HG03097 (cell line): Measurements from ENCODE around the gene RBM47.
"Not testable (repeated sequence)": the region's sequence is repeated elsewhere in the genome, so short reads cannot be mapped to it uniquely, and the experiment has no call there.

Source experiments
- ATAC-seq: cut with Tn5 transposase; IDR thresholded peaks from one replicate; pipeline ENCODE4 v1.9.1; 2021; ENCODE audit not compliant: unreplicated experiment, low FRiP score

RBM47 gene

DNA sequence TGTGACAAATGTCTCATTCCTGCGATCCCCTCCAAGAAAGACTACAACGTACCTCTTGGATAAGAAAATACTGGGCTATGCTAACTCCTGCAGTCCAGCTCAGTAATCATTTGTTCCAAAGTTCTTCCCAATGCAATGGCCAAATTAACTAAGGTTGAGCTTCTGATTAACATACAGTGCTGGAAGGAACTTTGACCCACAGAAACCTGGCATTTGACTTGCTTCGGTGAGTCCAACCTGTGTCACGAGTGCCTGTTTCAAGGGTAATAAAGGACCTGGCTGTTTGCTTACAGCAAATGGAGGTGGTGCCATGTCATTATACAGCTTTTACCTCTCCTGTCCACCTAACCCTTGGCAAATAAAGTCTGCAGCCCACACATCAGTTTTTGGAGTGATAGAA is 83.2 kb downstream of the RBM47 start:
- ATAC-seq = no peak

DNA sequence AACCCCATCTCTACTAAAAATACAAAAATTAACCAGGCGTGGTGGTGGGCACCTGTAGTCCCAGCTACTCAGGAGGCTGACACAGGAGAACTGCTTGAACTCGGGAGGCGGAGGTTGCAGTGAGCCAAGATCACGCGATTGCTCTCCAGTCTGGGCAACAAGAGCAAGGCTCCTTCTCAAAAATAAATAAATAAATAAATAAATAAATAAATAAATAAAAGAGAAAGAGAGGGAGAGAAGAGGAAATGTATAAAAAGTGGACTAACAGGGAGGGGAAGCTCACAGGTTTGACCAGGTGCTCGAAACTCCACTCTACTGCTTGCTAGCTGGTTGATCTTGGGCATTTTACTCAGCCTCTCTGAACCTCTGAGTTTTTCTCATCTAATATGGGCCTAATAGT is 84.2 kb downstream of the RBM47 start:
- not testable (repeated sequence) for ATAC-seq

DNA sequence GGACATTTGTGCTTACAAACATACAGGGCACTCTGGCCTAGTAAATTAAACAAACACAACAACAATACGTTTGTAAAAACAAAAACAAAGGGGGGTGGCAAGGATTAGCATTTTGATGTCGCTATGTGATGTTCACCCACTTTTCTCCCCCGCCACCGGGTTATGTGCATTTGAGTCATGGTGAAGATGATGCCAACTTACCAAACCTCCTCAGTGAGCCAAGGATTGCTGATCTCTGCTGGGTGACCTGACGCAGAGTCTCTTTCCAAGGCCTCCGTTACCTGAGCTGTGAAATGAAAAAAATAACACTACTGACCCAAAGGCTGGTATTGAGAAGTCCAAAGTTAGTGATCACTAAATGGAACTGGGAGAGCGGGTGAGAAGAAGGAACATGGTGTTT is 85.4 kb downstream of the RBM47 start:
- ATAC-seq = no peak

DNA sequence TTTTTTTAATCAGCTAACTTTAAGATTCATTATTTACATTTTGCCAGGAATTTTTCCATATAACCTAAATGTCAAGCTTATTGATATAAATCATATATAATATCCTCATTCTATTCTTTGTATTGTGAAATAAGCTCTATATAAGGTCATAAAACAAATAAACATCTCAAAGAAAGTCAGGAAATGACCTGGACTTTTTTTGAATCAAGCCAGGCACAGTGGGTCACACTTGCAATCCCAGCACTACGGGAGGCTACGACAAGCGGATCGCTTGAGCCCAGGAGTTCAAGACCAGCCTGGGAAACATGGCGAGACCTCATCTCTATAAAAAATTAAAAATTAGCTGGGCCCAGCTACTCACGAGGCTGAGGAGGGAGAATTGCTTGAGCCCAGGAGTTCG is 88.9 kb downstream of the RBM47 start:
- no peak for ATAC-seq

DNA sequence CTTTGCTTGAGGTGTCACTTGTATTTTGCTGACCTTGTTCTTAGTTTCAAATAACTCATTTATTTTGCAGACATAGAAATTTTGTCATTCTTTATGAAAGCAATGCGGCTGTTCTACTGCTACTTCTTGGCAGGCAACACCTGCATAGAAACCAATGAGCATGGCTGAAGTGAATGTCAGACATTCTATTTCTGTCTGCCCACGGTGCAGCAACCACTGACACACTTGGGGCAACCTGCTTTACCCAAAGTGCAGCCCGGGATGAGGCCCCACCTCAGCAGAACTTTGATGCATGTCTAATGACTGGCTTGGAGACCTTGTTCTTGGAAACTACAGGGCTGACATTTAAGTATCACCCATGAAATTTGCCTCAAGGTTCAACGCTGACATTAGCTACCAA is 93.6 kb downstream of the RBM47 start:
- ATAC-seq = no peak

DNA sequence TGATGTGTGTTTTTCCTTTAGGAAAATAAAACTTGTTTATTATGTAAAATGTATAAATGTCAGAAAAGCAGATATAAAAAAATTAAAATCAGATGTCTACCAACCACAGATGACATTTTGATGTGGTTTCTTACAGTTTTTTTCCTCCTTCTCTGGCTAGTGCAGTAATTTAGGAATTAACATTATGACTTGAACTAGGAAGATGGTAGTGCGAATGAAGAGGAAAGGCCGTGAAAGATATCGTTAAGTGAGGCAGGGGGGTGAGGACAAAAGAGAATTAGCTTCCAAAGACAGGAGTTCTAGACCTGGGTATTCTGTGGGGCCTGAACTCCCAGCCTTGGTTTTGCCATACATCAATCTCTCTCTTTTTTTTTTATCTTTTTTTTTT is 98.0 kb downstream of the RBM47 start:
- ATAC-seq = no peak

DNA sequence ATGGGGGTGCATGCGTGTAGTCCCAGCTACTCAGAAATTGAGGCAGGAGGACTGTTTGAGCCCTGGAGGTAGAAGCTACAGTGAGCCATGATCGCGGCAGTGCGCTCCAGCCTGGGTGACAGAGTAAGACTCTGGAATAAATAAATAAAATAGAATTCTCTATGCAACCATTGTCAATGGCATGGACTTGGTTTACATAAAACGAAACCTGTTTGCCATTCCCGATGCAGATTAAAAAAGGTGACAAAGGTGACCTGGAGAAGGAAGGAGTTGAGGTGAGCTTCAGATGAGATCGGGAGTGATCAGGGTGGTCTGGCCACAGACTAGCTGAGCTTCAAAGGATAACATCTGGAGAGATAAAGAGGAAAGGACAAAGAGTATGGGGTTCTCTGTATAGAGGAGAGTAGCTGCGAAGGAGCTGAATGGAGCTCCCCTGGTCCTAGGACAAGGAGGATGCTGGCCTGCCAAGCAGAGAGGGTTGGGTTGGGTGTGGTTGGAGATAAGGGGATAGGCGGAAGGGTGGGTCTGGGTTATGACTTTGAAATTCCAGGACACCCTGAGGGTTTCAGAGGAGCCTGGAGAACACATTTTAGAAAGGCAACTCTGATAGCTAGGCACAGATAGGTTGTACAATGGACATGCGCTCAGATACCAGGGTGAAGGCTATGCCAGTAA is 98.6 kb downstream of the RBM47 start:
- ATAC-seq = no peak

DNA sequence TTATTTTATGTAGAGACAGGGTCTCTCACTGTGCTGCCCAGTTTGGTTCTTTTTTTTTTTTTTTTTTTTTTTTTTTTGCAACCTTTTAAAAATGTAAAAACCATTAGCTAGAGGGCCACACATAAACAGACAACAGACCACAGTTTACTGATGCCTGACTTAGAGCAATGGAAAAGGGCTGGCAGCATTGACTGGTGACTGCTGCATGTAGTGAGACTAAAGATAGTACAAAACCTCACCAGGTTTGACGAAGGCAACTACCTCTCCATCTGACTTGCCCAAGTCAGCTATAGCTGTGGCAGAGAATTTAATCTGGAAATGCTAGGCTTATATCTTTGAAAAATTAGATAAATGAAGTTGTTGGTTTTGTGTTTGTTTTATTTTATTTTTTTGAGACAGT is 102.9 kb downstream of the RBM47 start:
- ATAC-seq = no peak

DNA sequence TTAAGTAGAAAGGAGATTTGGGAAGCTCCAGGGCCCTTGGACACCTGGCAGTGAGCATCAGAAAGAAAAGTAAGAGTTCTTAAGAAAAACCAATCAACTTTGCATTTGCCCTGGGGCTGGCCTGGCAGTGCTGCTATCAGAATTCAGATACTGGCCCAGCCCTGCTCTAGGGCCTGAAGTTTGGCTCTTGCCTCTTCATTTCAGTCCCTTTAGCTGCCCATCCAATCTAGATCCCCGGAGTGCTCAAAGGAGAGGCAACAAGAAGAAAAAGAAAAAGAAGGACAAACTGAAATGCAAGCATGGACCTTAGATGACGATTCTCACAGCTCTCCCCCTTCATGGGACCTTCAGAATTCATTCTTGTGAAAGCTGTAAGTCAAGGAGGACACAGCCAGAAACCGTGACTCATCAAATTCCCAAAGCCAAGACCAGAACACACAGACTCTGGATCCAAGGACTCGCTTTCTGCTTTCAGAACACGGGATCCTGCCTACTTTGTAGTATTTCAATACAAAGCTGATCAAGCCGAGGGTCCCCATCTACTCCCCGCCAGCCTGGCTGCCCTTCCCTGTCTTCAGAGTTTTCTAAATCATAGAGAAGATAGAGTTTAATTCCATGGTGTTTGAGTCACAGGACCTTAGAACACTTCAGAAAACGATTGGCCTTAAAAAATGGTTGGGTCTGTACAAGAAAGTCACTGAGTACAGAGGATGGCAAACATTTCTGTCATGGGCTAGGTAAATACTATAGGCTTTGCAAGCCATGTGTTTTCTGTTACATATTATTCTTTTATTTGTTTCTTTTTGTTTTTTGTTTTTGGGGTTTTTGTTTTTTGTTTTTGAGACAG is 103.7 kb downstream of the RBM47 start:
- ATAC-seq = no peak

DNA sequence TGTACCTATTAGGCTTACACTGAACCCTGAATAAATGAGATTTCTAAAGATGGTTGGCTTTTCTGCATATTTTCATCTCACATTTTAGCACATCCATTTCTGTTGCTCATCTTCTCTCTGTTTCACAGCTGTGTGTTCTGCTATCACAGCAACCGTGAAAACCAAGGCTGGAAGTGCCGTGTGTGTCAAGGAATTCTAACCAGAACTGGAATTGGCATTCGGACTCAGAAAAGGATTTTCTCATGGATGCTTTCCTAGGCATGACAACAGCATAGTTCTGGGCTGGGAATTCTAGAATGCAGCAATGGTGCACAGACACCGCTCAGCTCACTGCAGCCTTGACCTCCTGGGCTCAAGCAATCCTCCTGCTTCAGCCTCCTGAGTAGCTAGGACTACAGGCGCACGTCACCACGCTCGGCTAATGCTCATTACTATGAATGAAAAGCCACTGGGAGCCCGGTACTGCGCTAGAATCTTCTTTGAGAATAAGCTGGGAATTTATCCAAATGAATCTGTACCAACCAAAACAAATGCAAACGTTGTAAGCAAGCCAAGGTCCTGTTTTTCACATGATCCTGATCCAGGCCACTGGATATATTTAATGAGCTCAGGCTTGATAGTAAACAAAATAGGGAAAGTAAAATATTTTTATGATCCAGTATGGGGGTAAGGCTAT is 105.2 kb downstream of the RBM47 start:
- ATAC-seq = no peak

DNA sequence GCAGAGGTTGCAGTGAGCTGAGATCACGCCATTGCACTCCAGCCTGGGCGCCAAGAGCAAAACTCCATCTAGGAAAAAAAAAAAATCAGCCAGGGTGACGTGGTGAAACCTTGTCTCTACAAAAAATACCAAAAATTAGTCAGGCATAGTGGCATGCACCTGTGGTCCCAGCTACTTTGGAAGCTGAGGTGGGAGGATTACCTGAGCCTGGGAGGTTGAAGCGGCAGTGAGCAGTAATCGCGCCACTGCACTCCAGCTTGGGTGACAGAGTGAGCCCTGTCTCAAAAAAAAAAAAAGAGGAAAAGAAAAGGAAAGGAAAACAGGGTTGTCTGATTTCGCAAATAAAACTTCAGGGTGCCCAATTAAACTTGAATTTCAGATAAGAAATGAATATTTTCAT is 106.1 kb downstream of the RBM47 start:
- no peak for ATAC-seq

DNA sequence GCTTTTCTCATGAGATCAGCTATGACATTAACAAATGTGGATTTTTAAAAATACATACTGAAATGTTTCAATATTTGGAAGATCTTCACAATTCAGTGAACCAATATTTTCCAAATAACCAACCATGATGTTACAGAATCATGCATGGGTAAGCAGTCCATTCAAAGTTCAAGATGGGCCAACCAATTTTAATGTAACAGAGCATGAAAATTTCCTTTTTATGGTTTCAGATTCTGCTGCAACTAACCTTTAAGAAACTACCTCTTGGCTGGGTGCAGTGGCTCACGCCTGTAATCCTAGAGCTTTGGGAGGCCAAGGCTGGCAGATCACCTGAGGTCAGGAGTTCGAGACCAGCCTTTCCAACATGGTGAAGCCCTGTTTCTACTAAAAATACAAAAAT is 107.7 kb downstream of the RBM47 start:
- ATAC-seq = no peak

DNA sequence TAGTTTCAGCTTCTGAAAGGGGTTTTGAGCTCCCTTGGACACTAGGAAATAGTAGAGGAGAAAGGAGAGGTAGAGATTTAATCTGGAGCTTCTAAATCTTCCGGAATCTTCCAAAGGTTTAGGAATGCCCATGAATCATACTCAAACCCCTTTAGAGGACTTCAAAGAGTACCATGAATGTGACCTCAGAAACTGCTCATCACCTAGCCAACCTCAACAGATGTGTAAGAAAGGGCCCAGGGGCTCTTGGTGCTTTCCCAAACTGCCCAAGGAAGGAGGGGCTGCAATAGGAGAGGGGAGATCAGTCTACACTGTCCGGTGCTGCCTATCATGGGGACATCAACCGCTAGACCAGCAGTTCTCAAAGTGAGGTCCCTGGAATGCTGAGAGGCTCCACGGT is 109.1 kb downstream of the RBM47 start:
- no peak for ATAC-seq

DNA sequence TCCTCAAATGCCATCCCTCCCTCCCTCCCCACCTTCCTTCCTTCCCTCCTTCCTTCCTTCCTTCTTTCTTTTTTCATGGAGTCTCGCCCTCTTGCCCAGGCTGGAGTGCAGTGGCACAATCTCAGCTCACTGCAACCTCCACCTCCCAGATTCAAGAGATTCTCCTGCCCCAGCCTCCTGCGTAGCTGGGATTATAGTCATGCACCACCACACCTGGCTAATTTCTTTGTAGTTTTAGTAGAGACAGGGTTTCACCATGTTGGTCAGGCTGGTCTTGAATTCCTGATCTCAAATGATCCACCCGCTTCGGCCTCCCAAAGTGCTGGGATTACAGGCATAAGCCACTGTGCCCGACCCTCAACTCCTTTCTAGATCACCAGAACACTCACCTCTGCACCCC is 112.6 kb downstream of the RBM47 start:
- ATAC-seq = not testable (repeated sequence)

DNA sequence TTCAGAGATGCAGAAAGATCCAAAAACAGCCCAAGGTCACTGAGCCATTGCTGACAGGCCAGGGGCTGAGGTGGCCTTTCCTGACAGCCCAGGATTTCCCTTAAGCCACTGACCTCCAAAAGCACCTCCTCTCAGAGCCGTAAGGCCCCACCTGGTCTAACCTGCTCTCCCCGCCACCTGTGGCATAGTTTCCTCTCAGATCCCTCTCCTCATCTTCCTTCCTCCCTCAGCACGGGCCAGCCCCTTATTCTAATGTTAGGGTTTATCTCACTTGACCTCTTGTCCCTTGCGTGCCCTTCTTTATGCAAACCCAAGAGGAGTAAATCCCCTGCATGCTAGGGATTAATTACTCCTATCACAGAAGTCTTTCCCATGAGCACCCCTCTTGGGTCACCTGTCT is 113.0 kb downstream of the RBM47 start:
- no peak for ATAC-seq

DNA sequence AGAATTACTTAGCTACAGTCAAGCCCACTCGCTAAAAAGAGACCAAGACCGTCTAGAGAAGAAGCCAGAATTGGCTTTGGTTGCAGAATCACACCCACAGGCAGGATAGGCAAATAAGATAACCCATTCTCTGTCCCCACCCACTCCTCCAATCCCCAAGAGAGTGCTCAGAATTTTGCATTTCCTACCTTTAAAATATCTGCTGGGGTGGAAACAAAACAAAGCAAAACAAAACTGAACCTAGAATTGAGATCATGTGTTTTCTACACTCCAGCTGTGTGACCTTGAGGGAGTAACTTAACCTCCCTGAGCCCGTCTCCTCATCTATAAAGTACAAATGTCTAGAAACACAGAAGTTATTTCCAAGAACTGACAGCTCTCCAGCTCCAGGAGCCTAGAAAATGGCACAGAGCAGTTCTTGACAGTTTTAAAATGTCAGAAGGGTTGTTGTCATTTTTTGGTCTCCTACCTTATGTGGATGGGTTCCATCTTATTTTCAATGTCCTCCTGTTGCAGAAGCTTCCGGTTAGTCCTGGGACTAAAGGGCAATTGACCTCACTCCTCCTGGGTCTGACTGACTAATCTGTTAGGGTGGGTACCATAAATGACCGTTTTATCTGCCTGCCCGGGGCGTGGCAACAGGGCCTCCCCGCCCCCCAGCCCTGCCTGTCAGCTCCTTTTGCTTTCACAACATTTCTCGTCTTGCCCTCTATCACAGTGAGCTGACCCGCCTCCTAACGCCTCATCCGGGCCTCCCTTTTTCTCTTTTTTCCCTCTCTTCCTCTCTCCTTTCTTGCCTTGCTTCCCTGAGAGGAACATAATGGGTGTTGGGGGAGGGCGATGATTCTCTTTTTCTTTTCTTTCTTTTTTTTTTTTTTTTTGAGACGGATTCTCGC is 114.0 kb downstream of the RBM47 start:
- ATAC-seq = peak; percentile 72

DNA sequence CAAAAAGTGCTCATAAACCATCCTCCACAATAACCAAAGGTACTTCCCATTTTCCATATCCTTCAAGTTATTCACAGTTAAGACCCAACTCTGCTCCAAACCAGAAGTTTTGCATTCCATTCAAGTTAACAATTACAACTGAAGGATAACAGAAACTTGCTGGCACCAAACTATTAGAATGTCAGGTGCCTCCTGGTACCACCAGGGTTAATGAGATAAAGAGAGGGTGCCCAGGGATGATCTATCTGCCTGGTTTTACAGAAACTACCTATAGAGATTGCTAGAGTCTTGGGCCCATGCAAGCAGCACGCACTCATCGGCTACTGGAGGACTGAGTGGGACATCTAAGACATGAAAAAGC is 114.6 kb downstream of the RBM47 start:
- no peak for ATAC-seq

DNA sequence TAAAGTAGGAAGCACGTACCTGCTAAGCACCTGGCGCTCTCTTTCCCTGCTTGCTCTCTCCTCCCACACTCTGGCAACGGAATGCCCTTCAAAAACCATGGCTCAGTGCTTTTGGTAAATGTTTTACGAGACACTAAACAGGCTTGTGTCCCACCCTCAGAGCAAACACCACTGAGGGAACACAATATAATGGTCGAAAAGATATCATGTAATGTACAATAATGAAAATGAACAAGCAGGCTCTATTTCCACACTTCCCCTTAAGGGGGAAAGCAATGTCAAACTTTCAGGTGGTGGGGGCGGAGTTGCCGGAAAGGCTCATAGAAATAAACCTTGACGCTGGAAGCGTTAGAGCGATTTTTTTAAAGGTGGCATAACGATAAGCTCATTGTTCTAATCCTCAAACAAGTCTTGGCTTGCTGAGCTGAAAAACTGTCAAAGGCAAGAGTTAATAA is 115.1 kb downstream of the RBM47 start:
- ATAC-seq = no peak

DNA sequence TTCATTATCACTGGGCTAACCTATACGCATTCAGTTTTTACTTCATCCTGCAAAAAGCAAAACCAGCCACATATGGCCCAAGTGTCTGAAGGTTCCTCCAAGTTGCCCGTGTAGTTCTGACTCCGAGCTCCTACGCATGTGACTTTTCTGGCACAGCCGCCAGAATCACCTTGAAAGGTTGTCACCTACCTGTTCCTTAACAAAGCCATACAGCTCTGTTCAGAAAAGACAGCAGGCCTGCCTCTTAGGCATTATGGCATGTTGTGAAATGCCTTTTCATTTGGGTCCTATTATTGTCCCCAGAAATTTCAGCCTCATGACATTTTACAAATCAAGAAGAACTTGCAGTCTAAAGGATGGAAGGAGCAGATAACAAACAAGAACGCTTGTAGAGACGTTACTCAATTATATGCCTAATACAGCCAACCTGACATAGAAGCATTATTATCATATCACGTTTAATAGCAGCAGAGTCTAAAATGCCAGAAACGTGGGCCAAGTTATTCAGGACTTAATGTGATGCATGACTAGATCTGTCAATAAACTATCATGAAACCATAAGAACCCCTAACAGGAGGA is 118.5 kb downstream of the RBM47 start:
- ATAC-seq = no peak

DNA sequence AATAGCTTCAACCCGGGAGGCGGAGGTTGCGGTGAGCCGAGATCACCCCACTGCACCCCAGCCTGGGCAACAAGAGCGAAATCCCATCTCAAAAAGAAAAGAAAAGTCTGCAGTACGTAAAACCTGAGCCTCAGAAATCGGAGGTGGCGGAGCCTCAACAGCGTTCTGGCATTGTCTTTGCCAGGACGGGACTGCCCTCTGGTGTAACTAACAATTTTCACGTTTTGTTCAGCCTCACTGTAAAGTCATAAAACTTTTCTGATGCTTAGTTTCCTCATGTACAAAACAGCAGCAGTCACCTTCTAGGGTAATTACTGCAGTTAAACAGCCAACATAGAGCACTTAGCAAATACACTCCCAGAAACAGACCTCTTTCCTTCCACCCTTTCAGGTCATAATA is 121.7 kb downstream of the RBM47 start:
- no peak for ATAC-seq
